Caco-2 (cell line): ENCODE data around the gene PNMA3. TPM values are rescaled to one million over a fixed set of nuclear protein-coding genes. Genes with fewer than 3 reads are reported as not detected.
A peak's percentile ranks its signal among the peaks of the same experiment; 100 is the strongest.

Experiments used
- BruUV-seq: library from RNA; stranded (reverse); fragments of 400-500 nt; replicated peaks from 2 replicates; lab custom pipeline; 2021; lab: Mats Ljungman, UMichigan
- CTCF ChIA-PET: fragments of 300-600 bp; sonication (Branson Sonifier 250); formaldehyde crosslinking; loops from one replicate; lab custom pipeline; 2022; ENCODE audit warnings: antibody characterized with exemption; lab: Charles Lee
- POLR2A ChIA-PET: fragments of 300-600 bp; sonication (Branson Sonifier 250); formaldehyde crosslinking; loops from one replicate; lab custom pipeline; 2022; ENCODE audit warnings: antibody characterized with exemption; lab: Charles Lee
- DNase-seq, 2 experiments: peaks; one replicate each; pipeline versions ENCODE4 v3.0.0 to v3.0.0-alpha.2; 2020 to 2022
- H3K27me3 ChIP-seq: replicated peaks from 2 replicates; pipeline ENCODE4 v1.6.0; 2011; ENCODE audit warnings: low read length; ENCODE audit not compliant: control insufficient read depth, insufficient read depth
- H3K36me3 ChIP-seq: 2 replicates; pipeline ENCODE4 v1.5.1; 2011; ENCODE audit warnings: low read length; ENCODE audit not compliant: control insufficient read depth, insufficient read depth
- H3K4me1 ChIP-seq: fragments of 250-450 bp; sonication (Bioruptor Pico); 2 replicates; pipeline ENCODE4 v1.5.1; 2020; ENCODE audit warnings: mild to moderate bottlenecking
- H3K4me3 ChIP-seq: 2 replicates; pipeline ENCODE4 v1.5.1; 2011; ENCODE audit warnings: low read depth, mild to moderate bottlenecking, control low read depth, low read length
- H3K9me3 ChIP-seq: fragments of 250-450 bp; sonication (Bioruptor Pico); 2 replicates; pipeline ENCODE4 v1.5.1; 2020; ENCODE audit warnings: mild to moderate bottlenecking, moderate library complexity
- H3K27ac Mint-ChIP-seq: one replicate; pipeline ENCODE4 v1.8.0; 2022; ENCODE audit warnings: mixed read lengths; ENCODE audit not compliant: unreplicated experiment
- H3K27me3 Mint-ChIP-seq: one replicate; pipeline ENCODE4 v1.8.0; 2022; ENCODE audit warnings: mixed read lengths; ENCODE audit not compliant: insufficient read depth, unreplicated experiment
- H3K36me3 Mint-ChIP-seq: one replicate; pipeline ENCODE4 v1.8.0; 2022; ENCODE audit warnings: mild to moderate bottlenecking, mixed read lengths; ENCODE audit not compliant: insufficient read depth, unreplicated experiment
- H3K4me1 Mint-ChIP-seq: one replicate; pipeline ENCODE4 v1.8.0; 2022; ENCODE audit warnings: low read depth, mixed read lengths; ENCODE audit not compliant: unreplicated experiment
- H3K4me3 Mint-ChIP-seq: one replicate; pipeline ENCODE4 v1.8.0; 2022; ENCODE audit warnings: mild to moderate bottlenecking, moderate library complexity, mixed read lengths; ENCODE audit not compliant: unreplicated experiment
- H3K9me3 Mint-ChIP-seq: one replicate; pipeline ENCODE4 v1.8.0; 2022; ENCODE audit warnings: mixed read lengths; ENCODE audit not compliant: unreplicated experiment
- CTCF ChIP-seq, 2 experiments: fragments of 200-600 bp in 1 of 2; IDR thresholded peaks; 1 replicate in 1 of 2; 2 replicates in 1 of 2; pipeline versions ENCODE4 v1.5.1 to v1.8.0; 2011 to 2022; ENCODE audit warnings: antibody characterized with exemption in 1 of 2, control low read depth in 1 of 2, inconsistent platforms in 1 of 2, low read depth in 1 of 2, low read length in 1 of 2, mild to moderate bottlenecking in 1 of 2, moderate library complexity in 1 of 2; ENCODE audit not compliant: insufficient read depth in 1 of 2, severe bottlenecking in 1 of 2, unreplicated experiment in 1 of 2
- intact Hi-C: fragments of 100-400 bp; cut with micrococcal nuclease; formaldehyde crosslinking; loops from one replicate; pipeline ENCODE4 v1.10.0; 2022; ENCODE audit not compliant: unreplicated experiment
- total RNA-seq: library from RNA; stranded (reverse); gene quantifications from 2 replicates; pipeline ENCODE4 v1.2.3, GENCODE V29; 2022

PNMA3 gene
- total RNA-seq, 1 experiment from 2014 or later: not detected

GRCh38 chrX:153061732-153062131 lies 5.5 kb downstream of the PNMA3 start:
- intact Hi-C loops: no loop called here
- ChIA-PET CTCF (interaction anchor here (0.6 kb wide), 1 partner anchor 409 kb away, joined by 4 read pairs; no protein-coding TSS in a partner anchor), POLR2A (no interaction called here)
- Histone ChIP-seq H3K36me3 (no peaks in the 10 kb centered on the region), H3K9me3 (no peaks in the 10 kb centered on the region), H3K4me3 (no peak overlapping the region), H3K27me3 (no peaks in the 10 kb centered on the region), H3K4me1 (no peaks in the 10 kb centered on the region)
- no TSS peak for BruUV-seq
- Mint-ChIP-seq H3K4me1 (peaks cover 6% of the 10 kb centered on the region), H3K27ac (no peak overlapping the region), H3K27me3 (no peaks in the 10 kb centered on the region), H3K36me3 (no peaks in the 10 kb centered on the region), H3K9me3 (no peaks in the 10 kb centered on the region), H3K4me3 (no peak overlapping the region)
- no peak for TF ChIP-seq CTCF (IDR thresholded peaks at IDR 0.05; ENCODE audit: insufficient read depth in 1 of 2, low read depth in 1 of 2, low read length in 1 of 2, severe bottlenecking in 1 of 2, unreplicated experiment in 1 of 2)
- no peak for DNase-seq

GRCh38 chrX:153063315-153063714 lies 7.0 kb downstream of the PNMA3 start:
- Mint-ChIP-seq H3K4me3 (no peak overlapping the region), H3K27ac (no peak overlapping the region), H3K36me3 (no peaks in the 10 kb centered on the region), H3K27me3 (no peaks in the 10 kb centered on the region), H3K9me3 (no peaks in the 10 kb centered on the region), H3K4me1 (peaks cover 6% of the 10 kb centered on the region)
- no TSS peak for BruUV-seq
- H3K4me3 ChIP-seq: no peak overlapping the region
- no peaks in the 10 kb centered on the region for H3K4me1 ChIP-seq
- POLR2A ChIA-PET: no interaction called here
- H3K27me3 ChIP-seq: no peaks in the 10 kb centered on the region
- H3K9me3 ChIP-seq: no peaks in the 10 kb centered on the region
- TF ChIP-seq CTCF (IDR thresholded peaks at IDR 0.05; ENCODE audit: insufficient read depth in 1 of 2, low read depth in 1 of 2, low read length in 1 of 2, severe bottlenecking in 1 of 2, unreplicated experiment in 1 of 2): no peak
- CTCF ChIA-PET: no interaction called here
- DNase-seq: peak in 1 of 2 experiments; percentile 2
- no peaks in the 10 kb centered on the region for H3K36me3 ChIP-seq
- intact Hi-C loops: no loop called here

DNA sequence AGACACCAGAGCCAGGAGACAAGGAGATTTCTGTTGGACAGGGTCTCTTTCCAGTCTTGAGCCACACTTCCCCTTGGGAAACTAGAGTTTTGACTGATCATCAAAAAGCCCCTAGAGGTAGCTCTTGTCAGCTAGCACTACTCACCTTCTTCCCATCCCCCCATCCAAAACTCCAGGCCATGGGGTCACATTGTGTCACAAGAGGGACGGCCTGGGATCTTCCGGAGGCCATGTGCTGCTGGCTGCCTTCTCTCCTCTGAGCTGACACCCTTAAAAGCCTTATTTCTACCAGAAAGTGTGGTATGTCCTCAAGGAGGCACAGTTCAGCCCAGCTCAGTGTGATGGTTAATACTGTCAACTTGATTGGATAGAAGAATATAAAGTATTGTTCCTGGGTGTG lies 7.8 kb downstream of the PNMA3 start:
- DNase-seq: no peak
- Histone ChIP-seq H3K4me3 (no peak overlapping the region), H3K9me3 (no peaks in the 10 kb centered on the region), H3K27me3 (no peaks in the 10 kb centered on the region), H3K36me3 (no peaks in the 10 kb centered on the region), H3K4me1 (no peaks in the 10 kb centered on the region)
- intact Hi-C loops: no loop called here
- ChIA-PET CTCF (no interaction called here), POLR2A (no interaction called here)
- H3K4me1 Mint-ChIP-seq: peaks cover 6% of the 10 kb centered on the region
- H3K9me3 Mint-ChIP-seq: no peaks in the 10 kb centered on the region
- no peak overlapping the region for H3K27ac Mint-ChIP-seq
- TF ChIP-seq CTCF (IDR thresholded peaks at IDR 0.05; ENCODE audit: insufficient read depth in 1 of 2, low read depth in 1 of 2, low read length in 1 of 2, severe bottlenecking in 1 of 2, unreplicated experiment in 1 of 2): no peak
- no peaks in the 10 kb centered on the region for H3K27me3 Mint-ChIP-seq
- no peaks in the 10 kb centered on the region for H3K36me3 Mint-ChIP-seq
- no TSS peak for BruUV-seq
- H3K4me3 Mint-ChIP-seq: no peak overlapping the region
